HG02642 (cell line): Measurements from ENCODE around the gene TRIM48.
"Not testable (repeated sequence)": the region's sequence is repeated elsewhere in the genome, so short reads cannot be mapped to it uniquely, and the experiment has no call there.

Experiments used
- ATAC-seq: cut with Tn5 transposase; IDR thresholded peaks from one replicate; pipeline ENCODE4 v1.9.1; 2021; ENCODE audit warnings: mild to moderate bottlenecking; ENCODE audit not compliant: unreplicated experiment, poor library complexity

Gene TRIM48

DNA sequence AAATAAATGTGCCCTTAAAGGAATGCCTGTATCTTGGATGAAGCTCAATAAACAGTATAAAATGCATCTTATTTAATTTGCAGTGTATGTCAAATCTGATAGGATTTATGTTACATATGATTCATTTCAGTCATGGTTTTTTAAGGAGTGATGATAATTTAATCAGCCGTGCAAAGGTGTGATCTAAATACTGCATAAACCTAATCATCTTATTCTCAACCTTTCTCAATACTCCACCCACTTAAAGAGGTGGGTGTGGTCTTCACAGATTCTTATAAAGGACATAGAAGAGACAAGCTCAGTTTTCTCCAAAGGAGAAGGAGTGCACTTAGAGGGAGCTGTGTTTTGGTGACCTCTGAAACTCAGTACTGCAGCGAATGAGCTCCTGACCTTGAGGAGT, at the start of gene TRIM48:
TRIM48 (plus strand) TSS at position 301 of the 400 bp plus-strand sequence. CDS start 113 bp downstream, outside the sequence.
- not testable (repeated sequence) for ATAC-seq

- not testable (repeated sequence) for ATAC-seq
These were observed 23.6 kb upstream of the TRIM48 start for GRCh38 chr11:55238316-55238715.

DNA sequence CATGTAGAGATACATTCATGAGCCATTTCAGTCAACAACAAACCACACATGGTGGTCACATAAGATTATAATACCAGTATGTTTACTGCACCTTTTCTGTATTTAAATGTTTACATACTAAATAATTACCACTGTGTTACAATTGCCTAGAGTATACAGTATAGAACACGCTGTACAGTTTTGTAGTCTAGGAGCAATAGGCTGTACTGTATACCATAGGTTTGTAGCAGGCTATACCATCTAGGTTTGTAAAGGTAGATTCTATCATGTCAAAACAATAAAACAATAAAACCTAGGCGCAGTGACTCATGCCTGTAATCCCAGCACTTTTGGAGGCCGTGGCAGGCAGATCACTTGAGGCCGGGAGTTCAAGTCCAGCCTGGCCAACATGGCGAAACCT, 1.1 kb downstream of the TRIM48 start:
- no peak for ATAC-seq
